Naive thymus-derived CD4-positive, alpha-beta T cell (primary cell): ENCODE measurements around the gene ELL2. TPM values are rescaled to one million over a fixed set of nuclear protein-coding genes. Genes with fewer than 3 reads are reported as not detected.

ENCODE experiments used
- ATAC-seq: fragments of 150-1000 bp; cut with Tn5 transposase; 2 replicates; pipeline ENCODE4 v1.10.0; 2021; ENCODE audit warnings: mild to moderate bottlenecking, moderate library complexity
- CTCF ChIA-PET: fragments of 350-600 bp; sonication (Branson Sonifier 250); formaldehyde crosslinking; loops from one replicate; lab custom pipeline; 2021; ENCODE audit warnings: antibody characterized with exemption; lab: Charles Lee
- POLR2A ChIA-PET: fragments of 350-600 bp; sonication (Branson Sonifier 250); formaldehyde crosslinking; loops from one replicate; lab custom pipeline; 2021; ENCODE audit warnings: antibody characterized with exemption, inconsistent platforms; lab: Charles Lee
- DNase-seq, 9 donors: peaks; one replicate each; pipeline versions ENCODE4 v3.0.0 to v3.0.0-alpha.2; 2020 to 2022; ENCODE audit warnings: mixed read lengths in 1 of 9
- H3K27ac ChIP-seq: one replicate; pipeline ENCODE4 v1.7.0; 2013; ENCODE audit warnings: mild to moderate bottlenecking, low read depth, low read length, moderate library complexity
- H3K27me3 ChIP-seq, 2 donors: one replicate each; pipeline ENCODE4 v1.7.0; 2013; ENCODE audit warnings: low read length in 2 of 2, mild to moderate bottlenecking in 2 of 2, moderate library complexity in 2 of 2; ENCODE audit not compliant: control insufficient read depth in 2 of 2, insufficient read depth in 2 of 2
- H3K36me3 ChIP-seq, 3 experiments: 1 replicate in 2 of 3; 2 replicates in 1 of 3; pipeline ENCODE4 v1.7.0; 2013; ENCODE audit warnings: low read length in 3 of 3, mild to moderate bottlenecking in 3 of 3, moderate library complexity in 1 of 3; ENCODE audit not compliant: insufficient read depth in 3 of 3, control insufficient read depth in 2 of 3
- H3K4me1 ChIP-seq, 2 donors: one replicate each; pipeline ENCODE4 v1.7.0; 2013; ENCODE audit warnings: low read length in 2 of 2, mild to moderate bottlenecking in 2 of 2, moderate library complexity in 1 of 2; ENCODE audit not compliant: control insufficient read depth in 2 of 2, insufficient read depth in 2 of 2
- H3K4me3 ChIP-seq: 2 replicates; pipeline ENCODE4 v1.7.0; 2013; ENCODE audit warnings: mild to moderate bottlenecking, low read length
- H3K9me3 ChIP-seq, 3 experiments: 1 replicate in 2 of 3; 2 replicates in 1 of 3; pipeline ENCODE4 v1.7.0; 2013; ENCODE audit warnings: low read length in 3 of 3; ENCODE audit not compliant: control insufficient read depth in 2 of 3
- H3K27ac Mint-ChIP-seq, 9 donors: one replicate each; pipeline ENCODE4 v1.8.0; 2020 to 2022; ENCODE audit warnings: mixed read lengths in 9 of 9, mild to moderate bottlenecking in 8 of 9, moderate library complexity in 5 of 9, inconsistent platforms in 2 of 9
- H3K27me3 Mint-ChIP-seq, 5 donors: one replicate each; pipeline ENCODE4 v1.8.0; 2021 to 2022; ENCODE audit warnings: mixed read lengths in 5 of 5, mild to moderate bottlenecking in 1 of 5
- H3K36me3 Mint-ChIP-seq, 5 donors: one replicate each; pipeline ENCODE4 v1.8.0; 2020 to 2022; ENCODE audit warnings: mixed read lengths in 5 of 5, mild to moderate bottlenecking in 3 of 5, inconsistent platforms in 1 of 5
- H3K4me1 Mint-ChIP-seq, 7 donors: one replicate each; pipeline ENCODE4 v1.8.0; 2020 to 2022; ENCODE audit warnings: mixed read lengths in 7 of 7, mild to moderate bottlenecking in 3 of 7, inconsistent platforms in 1 of 7
- H3K4me3 Mint-ChIP-seq, 10 donors: one replicate each; pipeline ENCODE4 v1.8.0; 2020 to 2022; ENCODE audit warnings: mild to moderate bottlenecking in 10 of 10, mixed read lengths in 10 of 10, moderate library complexity in 6 of 10, inconsistent platforms in 2 of 10
- H3K9me3 Mint-ChIP-seq, 11 donors: one replicate each; pipeline ENCODE4 v1.8.0; 2020 to 2022; ENCODE audit warnings: mixed read lengths in 11 of 11, mild to moderate bottlenecking in 4 of 11, inconsistent platforms in 1 of 11, moderate library complexity in 1 of 11
- intact Hi-C, 2 donors: fragments of 100-400 bp; cut with micrococcal nuclease; formaldehyde crosslinking; loops; one replicate each; pipeline ENCODE4 v1.15.1; 2023
- polyA plus RNA-seq, 2 donors: library from polyadenylated mRNA; unstranded; fragments of 300-500 nt; fragmentation: Illumina TruSeq; gene quantifications; one replicate each; pipeline ENCODE4 v1.2.3, GENCODE V29; 2021
- total RNA-seq, 6 experiments: library from RNA in 5 of 6; stranded (reverse) in 5 of 6; gene quantifications; 1 replicate in 5 of 6; 2 replicates in 1 of 6; pipeline ENCODE4 v1.2.3 and lab custom pipeline; 2021 to 2026

Gene ELL2
- total and polyA plus RNA-seq, 7 experiments from 2014 or later = 1.9 to 65.8 (median 14.0) TPM

DNA sequence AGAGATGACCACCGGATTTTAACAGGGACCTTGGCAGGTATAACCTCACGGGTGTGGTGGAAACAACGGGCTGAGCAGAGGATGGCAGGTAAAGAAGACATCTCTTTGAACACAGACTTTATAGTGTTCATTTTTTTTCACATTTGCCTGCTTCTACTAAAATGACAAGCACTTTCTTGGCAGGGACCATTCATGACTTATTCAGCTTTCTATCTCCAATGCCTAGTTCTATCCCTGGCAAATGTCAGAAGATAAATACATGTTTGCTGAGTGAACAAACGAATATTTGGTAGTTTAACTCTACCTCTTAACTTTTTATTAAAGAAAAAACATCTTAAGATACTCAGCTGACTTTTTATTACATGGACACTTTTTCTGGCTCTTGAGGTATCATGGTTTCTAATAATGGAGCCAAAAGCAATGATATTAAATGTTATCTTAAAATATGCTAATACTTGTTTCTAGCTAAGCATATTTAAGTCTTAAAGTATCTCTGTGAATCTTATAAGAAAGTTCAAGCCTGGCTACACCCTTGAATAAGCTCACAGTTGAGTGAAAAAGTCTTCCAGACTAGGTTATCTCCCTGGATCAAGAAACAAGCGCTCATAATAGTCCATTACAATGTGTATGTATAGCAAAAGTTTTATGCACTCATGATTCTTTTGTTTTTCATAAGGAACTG lies 8.5 kb downstream of the ELL2 start:
- Histone ChIP-seq H3K4me1 (no peaks in the 10 kb centered on the region), H3K4me3 (no peak overlapping the region), H3K36me3 (no peaks in the 10 kb centered on the region), H3K27me3 (no peaks in the 10 kb centered on the region), H3K9me3 (no peaks in the 10 kb centered on the region), H3K27ac (no peak overlapping the region)
- H3K27me3 Mint-ChIP-seq = no peaks in the 10 kb centered on the region
- H3K27ac Mint-ChIP-seq = no peak overlapping the region
- intact Hi-C loops = no loop called here
- no peak overlapping the region for H3K4me3 Mint-ChIP-seq
- ATAC-seq (no peak), DNase-seq (no peak)
- ChIA-PET POLR2A (interaction anchor here (1.2 kb wide), 1 partner anchor 9 kb away, joined by 3 read pairs; no protein-coding TSS in a partner anchor), CTCF (interaction anchor here (0.6 kb wide), 1 partner anchor 301 kb away, joined by 3 read pairs; no protein-coding TSS in a partner anchor)
- peaks cover 0 to 27% (median 4%) of the 10 kb centered on the region in 5 donors for H3K36me3 Mint-ChIP-seq
- peaks cover 0 to 7% (median 0%) of the 10 kb centered on the region in 11 donors for H3K9me3 Mint-ChIP-seq
- H3K4me1 Mint-ChIP-seq = peaks cover 0 to 54% (median 13%) of the 10 kb centered on the region in 7 donors

DNA sequence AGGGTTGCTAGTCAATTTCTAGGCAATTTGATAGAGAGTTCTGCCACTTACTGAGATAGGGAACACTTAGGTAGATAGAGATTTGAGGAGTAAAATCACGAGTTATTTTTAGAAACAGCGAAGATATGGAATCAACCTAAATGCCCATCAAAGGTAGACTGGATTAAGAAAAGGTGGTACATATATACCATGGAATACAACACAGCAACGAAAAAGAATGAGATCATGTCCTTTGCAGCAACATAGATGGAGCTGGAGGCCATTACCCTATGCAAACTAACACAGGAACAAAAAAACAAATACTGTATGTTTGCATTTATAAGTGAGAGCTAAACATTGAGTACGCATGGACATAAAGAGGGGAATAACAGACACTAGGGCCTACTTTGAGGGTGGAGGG lies 9.7 kb downstream of the ELL2 start:
- H3K9me3 Mint-ChIP-seq = peaks cover 0 to 7% (median 0%) of the 10 kb centered on the region in 11 donors
- H3K27ac Mint-ChIP-seq = no peak overlapping the region
- ATAC-seq (no peak), DNase-seq (no peak)
- H3K27me3 Mint-ChIP-seq = no peaks in the 10 kb centered on the region
- H3K4me1 Mint-ChIP-seq = peaks cover 0 to 52% (median 8%) of the 10 kb centered on the region in 7 donors
- intact Hi-C loops = no loop called here
- peaks cover 0 to 30% (median 4%) of the 10 kb centered on the region in 5 donors for H3K36me3 Mint-ChIP-seq
- H3K4me1 ChIP-seq = no peaks in the 10 kb centered on the region
- H3K4me3 Mint-ChIP-seq = no peak overlapping the region
- no peak overlapping the region for H3K4me3 ChIP-seq
- H3K27me3 ChIP-seq = no peaks in the 10 kb centered on the region
- H3K36me3 ChIP-seq = no peaks in the 10 kb centered on the region
- POLR2A ChIA-PET = no interaction called here
- CTCF ChIA-PET = no interaction called here
- H3K27ac ChIP-seq = no peak overlapping the region
- H3K9me3 ChIP-seq = no peaks in the 10 kb centered on the region

DNA sequence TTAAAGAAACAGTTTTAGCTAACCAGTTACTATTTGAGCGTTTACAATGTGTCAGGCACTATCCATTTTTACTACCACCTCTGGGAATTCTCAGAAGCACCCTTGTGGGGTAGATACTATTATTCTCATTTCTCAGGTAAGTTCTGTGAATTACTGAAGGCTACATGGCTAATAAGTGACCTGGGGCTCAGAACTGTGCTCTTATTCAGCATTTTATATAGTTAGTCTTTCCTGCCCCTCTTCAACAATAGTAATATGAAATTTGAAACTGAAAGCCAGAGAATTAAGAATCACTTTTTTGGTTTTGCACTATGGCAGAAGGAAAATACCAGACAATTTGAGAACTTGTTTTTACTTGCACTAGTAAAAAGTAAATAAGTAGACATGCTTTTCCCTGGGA lies 11.8 kb downstream of the ELL2 start:
- H3K27me3 Mint-ChIP-seq = no peaks in the 10 kb centered on the region
- DNase-seq = no peak
- H3K36me3 ChIP-seq = no peaks in the 10 kb centered on the region
- peak overlapping the region in 1 of 10 donors; percentile 45 for H3K4me3 Mint-ChIP-seq
- no peaks in the 10 kb centered on the region for H3K9me3 ChIP-seq
- H3K9me3 Mint-ChIP-seq = peaks cover 0 to 13% (median 0%) of the 10 kb centered on the region in 11 donors
- no peak overlapping the region for H3K27ac ChIP-seq
- ChIA-PET POLR2A (no interaction called here), CTCF (no interaction called here)
- H3K4me1 Mint-ChIP-seq = peaks cover 6 to 60% (median 18%) of the 10 kb centered on the region in 7 donors
- no peak overlapping the region for H3K4me3 ChIP-seq
- H3K27me3 ChIP-seq = no peaks in the 10 kb centered on the region
- intact Hi-C loops = no loop called here
- ATAC-seq = no peak
- H3K27ac Mint-ChIP-seq = no peak overlapping the region
- H3K4me1 ChIP-seq = no peaks in the 10 kb centered on the region
- peaks cover 4 to 46% (median 16%) of the 10 kb centered on the region in 5 donors for H3K36me3 Mint-ChIP-seq

DNA sequence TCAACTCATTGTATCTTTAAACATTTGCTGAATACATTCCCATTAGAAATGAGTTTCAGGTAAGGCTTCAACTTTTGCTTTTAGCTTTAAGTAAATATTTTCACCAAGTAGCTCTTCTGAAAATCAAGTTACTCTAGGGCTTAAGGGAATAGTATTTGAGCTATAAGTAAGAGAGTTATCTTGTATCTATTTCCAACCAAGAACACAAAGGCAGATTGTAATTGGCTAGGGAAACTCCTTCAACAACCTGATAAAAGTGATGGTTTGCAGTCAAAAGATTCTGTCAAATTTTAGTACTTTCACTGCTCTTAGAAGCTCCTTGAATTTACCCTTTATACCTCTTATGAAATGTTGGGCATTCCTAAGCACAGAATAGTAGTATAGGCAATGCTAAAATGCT lies 13.0 kb downstream of the ELL2 start:
- Mint-ChIP-seq H3K4me1 (peaks cover 6 to 60% (median 16%) of the 10 kb centered on the region in 7 donors), H3K9me3 (peaks cover 0 to 13% (median 0%) of the 10 kb centered on the region in 11 donors), H3K4me3 (no peak overlapping the region), H3K27ac (no peak overlapping the region), H3K27me3 (no peaks in the 10 kb centered on the region), H3K36me3 (peaks cover 4 to 42% (median 18%) of the 10 kb centered on the region in 5 donors)
- DNase-seq (no peak), ATAC-seq (no peak)
- no peak overlapping the region for H3K27ac ChIP-seq
- ChIA-PET POLR2A (no interaction called here), CTCF (no interaction called here)
- no peaks in the 10 kb centered on the region for H3K9me3 ChIP-seq
- no peaks in the 10 kb centered on the region for H3K36me3 ChIP-seq
- no peak overlapping the region for H3K4me3 ChIP-seq
- no peaks in the 10 kb centered on the region for H3K27me3 ChIP-seq
- intact Hi-C loops = no loop called here
- no peaks in the 10 kb centered on the region for H3K4me1 ChIP-seq

DNA sequence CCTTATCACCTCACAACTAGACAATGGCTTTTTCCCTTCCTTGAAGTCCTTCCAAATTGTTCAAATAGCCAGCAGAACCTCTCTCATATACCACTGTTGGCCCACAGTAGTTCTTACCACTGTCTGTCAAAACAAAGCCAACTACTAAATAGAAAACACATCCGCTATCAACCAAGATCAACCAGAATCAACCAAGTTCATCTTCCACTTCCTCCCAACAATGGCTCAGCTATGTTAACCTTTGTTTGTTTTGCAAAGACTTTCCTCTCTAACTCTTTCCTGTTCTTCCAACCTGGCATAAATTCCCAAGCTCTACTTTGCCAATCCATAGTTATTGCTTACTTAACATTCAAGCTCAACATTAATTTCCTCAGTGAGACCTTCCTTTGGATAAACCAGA lies 15.2 kb downstream of the ELL2 start:
- ATAC-seq (peak; percentile 45), DNase-seq (no peak)
- no peak overlapping the region for H3K27ac ChIP-seq
- no peaks in the 10 kb centered on the region for H3K9me3 ChIP-seq
- H3K4me1 ChIP-seq = no peaks in the 10 kb centered on the region
- Mint-ChIP-seq H3K4me1 (peaks cover 5 to 51% (median 16%) of the 10 kb centered on the region in 7 donors), H3K27me3 (no peaks in the 10 kb centered on the region), H3K36me3 (peaks cover under 1 to 30% (median 14%) of the 10 kb centered on the region in 5 donors), H3K4me3 (no peak overlapping the region), H3K27ac (peak overlapping the region in 1 of 9 donors; percentile 16), H3K9me3 (peaks cover 0 to 8% (median 0%) of the 10 kb centered on the region in 11 donors)
- ChIA-PET POLR2A (no interaction called here), CTCF (no interaction called here)
- no peaks in the 10 kb centered on the region for H3K27me3 ChIP-seq
- intact Hi-C loops = no loop called here
- H3K36me3 ChIP-seq = no peaks in the 10 kb centered on the region
- no peak overlapping the region for H3K4me3 ChIP-seq

DNA sequence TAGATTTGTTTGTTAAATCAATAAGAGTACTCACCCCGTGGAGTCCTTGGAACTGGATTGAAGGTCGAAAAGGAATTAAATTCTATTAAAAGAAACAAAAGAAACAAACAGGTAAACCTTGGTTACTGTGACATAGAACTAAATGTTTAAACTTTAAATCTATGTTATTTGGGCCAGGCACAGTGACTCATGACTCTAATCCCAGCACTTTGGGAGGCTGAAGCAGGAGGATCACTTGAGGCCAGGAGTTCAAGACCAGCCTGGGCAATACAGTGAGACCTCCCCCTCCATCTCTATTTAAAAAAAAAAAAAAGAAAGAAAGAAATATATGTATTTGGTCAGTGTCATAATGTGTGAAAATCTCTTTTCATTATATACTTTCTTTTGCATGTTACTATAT lies 18.7 kb downstream of the ELL2 start:
- H3K36me3 Mint-ChIP-seq = peaks cover 0 to 23% (median 14%) of the 10 kb centered on the region in 5 donors
- DNase-seq (no peak), ATAC-seq (no peak)
- H3K4me3 Mint-ChIP-seq = no peak overlapping the region
- intact Hi-C loops = loop anchor here in 1 of 2 donors (5.0 kb wide), 1 partner anchor 46 kb away; no protein-coding TSS in a partner anchor
- H3K36me3 ChIP-seq = no peaks in the 10 kb centered on the region
- H3K27me3 Mint-ChIP-seq = no peaks in the 10 kb centered on the region
- ChIA-PET POLR2A (no interaction called here), CTCF (no interaction called here)
- H3K9me3 Mint-ChIP-seq = peaks cover 0 to 8% (median 0%) of the 10 kb centered on the region in 11 donors
- H3K27me3 ChIP-seq = no peaks in the 10 kb centered on the region
- no peaks in the 10 kb centered on the region for H3K4me1 ChIP-seq
- H3K27ac ChIP-seq = no peak overlapping the region
- no peaks in the 10 kb centered on the region for H3K9me3 ChIP-seq
- peaks cover 5 to 35% (median 12%) of the 10 kb centered on the region in 7 donors for H3K4me1 Mint-ChIP-seq
- H3K27ac Mint-ChIP-seq = no peak overlapping the region
- no peak overlapping the region for H3K4me3 ChIP-seq
